D721Med (cell line): ENCODE measurements around the gene INPP5F.

Source experiments
- DNase-seq: peaks from one replicate; pipeline ENCODE4 v3.0.0; 2011; ENCODE audit warnings: low spot score; ENCODE audit not compliant: insufficient read length
- FAIRE-seq: peaks from 2 replicates; lab custom pipeline; 2011; peaks lifted over from hg19 to GRCh38; lab: Jason Lieb, UNC
- CTCF ChIP-seq: IDR thresholded peaks from 2 replicates; pipeline ENCODE4 v1.5.1; 2012; ENCODE audit warnings: mild to moderate bottlenecking, control low read depth; ENCODE audit not compliant: insufficient read depth; ENCODE audit errors: missing control alignments

The INPP5F gene

GRCh38 chr10:119755446-119755845 lies 29.6 kb downstream of the INPP5F start:
- DNase-seq (no peak), FAIRE-seq (no peak)
- TF ChIP-seq CTCF = no peak

- DNase-seq (no peak), FAIRE-seq (no peak)
- TF ChIP-seq CTCF = no peak
Measured at GRCh38 chr10:119758448-119759195, 32.8 kb downstream of the INPP5F start.

GRCh38 chr10:119759832-119760231 lies 34.0 kb downstream of the INPP5F start:
- no peak for DNase-seq
- no peak for FAIRE-seq
- TF ChIP-seq CTCF = no peak

GRCh38 chr10:119761106-119761505 lies 35.3 kb downstream of the INPP5F start:
- TF ChIP-seq CTCF = no peak
- FAIRE-seq = no peak
- no peak for DNase-seq

GRCh38 chr10:119762035-119762434 lies 36.2 kb downstream of the INPP5F start:
- FAIRE-seq (no peak), DNase-seq (no peak)
- TF ChIP-seq CTCF = no peak

GRCh38 chr10:119762805-119763798 lies 37.3 kb downstream of the INPP5F start:
- DNase-seq = no peak
- FAIRE-seq = no peak
- TF ChIP-seq CTCF = no peak
